Liver (tissue), 3 donors: ENCODE measurements around the gene TMEM109.

Source experiments
- CTCF ChIP-seq: fragments of 150-350 bp; IDR thresholded peaks from 2 replicates; pipeline ENCODE4 v1.5.1; 2017; ENCODE audit warnings: improper control_type of control experiment, low read depth, low read length; ENCODE audit not compliant: missing input control
- FOXA1 ChIP-seq: IDR thresholded peaks from 2 replicates; pipeline ENCODE4 v1.6.1; 2016; ENCODE audit warnings: antibody characterized with exemption
- JUND ChIP-seq, 2 donors: IDR thresholded peaks; 2 replicates each; pipeline ENCODE4 v1.6.1; 2016; ENCODE audit warnings: antibody characterized with exemption in 2 of 2
- MAX ChIP-seq: IDR thresholded peaks from 2 replicates; pipeline ENCODE4 v1.6.1; 2016; ENCODE audit warnings: antibody characterized with exemption
- REST ChIP-seq: IDR thresholded peaks from 2 replicates; pipeline ENCODE4 v1.6.1; 2016; ENCODE audit warnings: antibody characterized with exemption, mild to moderate bottlenecking
- SP1 ChIP-seq: IDR thresholded peaks from 2 replicates; pipeline ENCODE4 v1.6.1; 2018; ENCODE audit warnings: antibody characterized with exemption, mild to moderate bottlenecking
- donor health status: healthy.
- donor health status: healthy.

- TF ChIP-seq REST (no peak), CTCF (no peak), SP1 (no peak), FOXA1 (no peak), MAX (no peak), JUND (IDR thresholded peaks at IDR 0.05) (no peak)
Measured at GRCh38 chr11:60875366-60876167, 38.4 kb upstream of the TMEM109 start.
